ENCODE results near the gene ARV1.
"Not testable (repeated sequence)": the region's sequence is repeated elsewhere in the genome, so short reads cannot be mapped to it uniquely, and the experiment has no call there.

Gene ARV1

DNA sequence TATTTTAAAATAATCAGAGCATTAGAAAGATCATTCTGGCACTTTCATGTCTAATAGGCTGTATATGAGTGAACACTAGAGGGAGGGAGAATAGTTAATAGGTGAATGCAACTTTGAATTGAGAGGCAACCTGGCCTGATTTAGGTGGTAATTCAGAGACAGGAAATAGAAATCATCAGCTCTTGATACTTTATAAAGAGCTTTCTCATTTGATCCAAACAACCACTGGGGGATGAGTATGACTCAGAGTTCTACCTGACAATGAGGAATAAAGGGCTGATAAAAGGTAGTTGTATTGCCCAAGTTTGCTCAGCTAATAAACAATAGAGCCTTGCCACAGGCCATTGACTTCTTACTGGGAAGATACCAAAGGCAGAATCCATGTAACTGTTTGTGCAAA is 66.4 kb downstream of the ARV1 start:
- no peak for DNase-seq

DNA sequence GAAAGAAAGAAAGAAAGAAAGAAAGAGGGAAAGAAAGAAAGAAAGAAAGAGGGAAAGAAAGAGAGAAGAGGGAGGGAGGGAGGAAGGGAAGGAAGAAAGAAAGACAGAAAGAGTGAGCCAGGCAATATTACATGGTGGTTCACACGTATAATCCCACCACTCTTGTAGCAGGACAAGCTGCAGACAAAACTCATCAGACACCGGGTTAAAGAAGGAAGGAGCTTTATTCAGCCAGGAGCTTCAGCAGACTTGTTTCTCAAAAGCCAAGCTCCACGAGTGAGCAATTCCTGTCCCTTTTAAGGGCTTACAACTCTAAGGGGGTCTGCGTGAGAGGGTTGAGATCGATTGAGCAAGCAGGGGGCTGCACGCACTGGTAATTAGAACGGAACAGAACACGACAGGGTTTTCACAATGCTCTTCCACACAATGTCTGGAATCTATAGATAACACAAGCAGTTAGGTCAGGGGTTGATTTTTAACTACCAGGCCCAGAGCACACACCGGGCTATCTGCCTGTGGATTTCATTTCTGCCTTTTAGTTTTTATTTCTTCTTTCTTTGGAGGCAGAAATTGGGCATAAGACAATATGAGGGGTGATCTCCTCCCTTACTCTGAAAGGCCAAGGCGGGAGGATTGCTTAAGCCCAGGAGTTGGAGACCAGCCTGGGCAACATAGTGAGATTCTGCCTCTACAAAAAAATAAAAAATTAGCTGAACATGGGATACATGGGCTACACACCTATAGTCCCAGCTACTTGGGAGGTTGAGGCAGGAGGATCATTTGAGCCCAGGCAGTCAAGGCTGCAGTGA is 67.2 kb downstream of the ARV1 start:
- DNase-seq, result not testable (repeated sequence)

DNA sequence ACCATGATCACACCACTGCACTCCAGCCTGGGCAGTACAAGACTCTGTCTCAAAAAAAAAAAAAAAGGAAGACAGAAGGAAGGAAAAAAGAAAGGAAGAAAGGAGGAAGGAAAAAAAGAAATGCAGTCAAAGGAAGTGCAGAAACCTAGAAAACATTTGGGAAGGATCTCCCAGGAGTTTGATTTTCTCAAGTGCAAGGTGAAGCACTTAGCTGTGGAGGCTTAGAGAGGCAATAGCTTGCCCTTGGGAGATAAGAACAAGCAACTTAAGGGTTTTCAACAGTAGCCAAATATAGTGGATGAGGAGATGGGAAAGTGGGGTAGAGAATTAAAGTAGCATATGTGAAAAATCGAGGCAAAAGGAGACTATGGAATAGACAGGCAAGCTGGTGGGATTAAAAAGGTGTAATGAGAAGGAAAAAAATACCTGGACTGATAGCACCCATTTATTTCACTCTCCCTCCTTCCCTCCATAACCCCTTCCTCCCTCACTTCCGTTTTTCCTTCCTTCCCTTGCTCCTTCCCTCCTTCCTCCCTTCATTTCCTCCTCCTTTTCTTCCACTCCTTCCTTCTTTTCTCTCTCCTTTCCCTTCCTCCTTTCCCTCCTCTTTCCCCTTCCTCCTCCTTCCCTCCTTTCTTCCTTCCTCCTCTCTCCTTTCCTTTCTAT is 68.0 kb downstream of the ARV1 start:
- DNase-seq, result no peak

DNA sequence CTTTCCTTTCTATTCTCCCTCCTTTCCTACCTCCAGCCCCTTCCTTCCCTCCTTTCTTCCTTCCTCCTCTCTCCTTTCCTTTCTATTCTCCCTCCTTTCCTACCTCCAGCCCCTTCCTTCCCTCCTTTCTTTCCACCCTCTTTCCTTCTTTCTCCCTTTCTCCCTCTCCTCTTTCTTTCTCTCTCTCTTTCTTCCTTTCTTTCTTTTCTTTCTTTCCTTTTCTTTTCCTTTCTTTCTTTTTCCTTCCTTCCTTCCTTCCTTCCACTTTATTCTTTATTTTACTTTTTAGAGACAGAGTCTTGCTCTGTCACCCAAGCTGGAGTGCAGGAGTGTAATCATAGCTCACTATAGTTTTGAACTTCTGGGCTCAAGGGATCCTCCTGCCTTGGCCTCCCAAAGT is 68.6 kb downstream of the ARV1 start:
- DNase-seq, result not testable (repeated sequence)

DNA sequence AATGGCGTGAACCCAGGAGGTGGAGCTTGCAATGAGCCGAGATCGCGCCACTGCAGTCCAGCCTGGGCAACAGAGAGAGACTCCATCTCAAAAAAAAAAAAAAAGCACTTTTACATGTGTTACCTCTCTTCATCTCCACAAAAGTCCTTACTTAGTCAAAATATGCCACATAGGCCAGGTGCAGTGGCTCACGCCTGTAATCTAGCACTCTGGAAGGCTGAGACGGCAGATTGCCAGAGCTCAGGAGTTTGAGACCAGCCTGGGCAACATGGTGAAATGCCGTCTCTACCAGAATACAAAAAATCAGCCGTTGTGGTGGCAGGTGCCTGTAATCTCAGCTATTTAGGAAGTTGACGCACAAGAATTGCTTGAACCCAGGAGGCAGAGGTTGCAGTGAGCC is 69.5 kb downstream of the ARV1 start:
- not testable (repeated sequence) for DNase-seq

DNA sequence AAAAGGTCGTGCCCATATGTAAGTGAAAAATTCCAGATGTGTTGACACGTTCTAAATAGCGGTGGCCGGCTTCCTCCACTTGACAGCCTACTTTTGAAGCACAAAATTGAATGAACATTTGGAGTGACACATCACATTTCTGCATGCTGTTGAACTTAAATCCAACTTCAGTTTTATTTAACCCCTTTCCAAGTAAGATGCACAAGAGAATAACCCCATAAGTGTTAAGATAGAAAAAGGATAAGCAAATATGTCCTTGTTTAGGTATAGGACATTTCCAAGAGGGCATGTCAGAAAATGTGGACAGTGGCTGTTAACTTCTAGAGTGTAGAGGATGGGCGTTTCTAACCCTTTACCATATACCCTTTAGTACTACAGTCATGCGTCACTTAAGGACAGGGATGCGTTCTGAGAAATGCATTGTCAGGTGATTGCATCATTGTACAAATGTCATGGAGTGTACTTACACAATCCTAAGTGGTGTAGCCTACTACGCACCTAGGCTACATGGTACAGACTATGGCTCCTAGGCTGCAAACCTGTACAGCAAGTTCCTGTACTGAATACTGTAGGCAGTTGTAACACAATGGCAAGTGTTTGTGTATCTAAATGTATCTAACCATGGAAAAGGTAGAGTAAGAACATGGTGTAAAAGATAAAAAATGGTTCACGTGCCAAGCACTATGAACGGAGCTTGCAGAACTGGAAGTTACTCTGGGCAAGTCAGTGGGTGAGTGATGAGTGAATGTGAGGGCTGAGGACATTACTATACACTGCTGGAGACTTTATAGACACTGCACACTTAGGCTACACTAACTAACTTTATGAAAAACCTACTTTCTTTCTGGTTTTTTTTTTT is 70.5 kb downstream of the ARV1 start:
- DNase-seq, result no peak

Data from activated CD4-positive, alpha-beta T cell treated with anti-CD3 and anti-CD28 coated beads, Interleukin-2, Interleukin-6, amounts not matched to agents 100 ng/mL and 50 ng/mL, durations not matched to agents 16 hours and 8 hours (primary cell).